ENCODE measurements around the gene PPP1R12B. TPM values are rescaled to one million over a fixed set of nuclear protein-coding genes. Genes with fewer than 3 reads are reported as not detected.
A peak's percentile ranks its signal among the peaks of the same experiment; 100 is the strongest.

The PPP1R12B gene
- total and polyA plus RNA-seq, 2 experiments from 2014 or later = 8.1 to 15.0 TPM

DNA sequence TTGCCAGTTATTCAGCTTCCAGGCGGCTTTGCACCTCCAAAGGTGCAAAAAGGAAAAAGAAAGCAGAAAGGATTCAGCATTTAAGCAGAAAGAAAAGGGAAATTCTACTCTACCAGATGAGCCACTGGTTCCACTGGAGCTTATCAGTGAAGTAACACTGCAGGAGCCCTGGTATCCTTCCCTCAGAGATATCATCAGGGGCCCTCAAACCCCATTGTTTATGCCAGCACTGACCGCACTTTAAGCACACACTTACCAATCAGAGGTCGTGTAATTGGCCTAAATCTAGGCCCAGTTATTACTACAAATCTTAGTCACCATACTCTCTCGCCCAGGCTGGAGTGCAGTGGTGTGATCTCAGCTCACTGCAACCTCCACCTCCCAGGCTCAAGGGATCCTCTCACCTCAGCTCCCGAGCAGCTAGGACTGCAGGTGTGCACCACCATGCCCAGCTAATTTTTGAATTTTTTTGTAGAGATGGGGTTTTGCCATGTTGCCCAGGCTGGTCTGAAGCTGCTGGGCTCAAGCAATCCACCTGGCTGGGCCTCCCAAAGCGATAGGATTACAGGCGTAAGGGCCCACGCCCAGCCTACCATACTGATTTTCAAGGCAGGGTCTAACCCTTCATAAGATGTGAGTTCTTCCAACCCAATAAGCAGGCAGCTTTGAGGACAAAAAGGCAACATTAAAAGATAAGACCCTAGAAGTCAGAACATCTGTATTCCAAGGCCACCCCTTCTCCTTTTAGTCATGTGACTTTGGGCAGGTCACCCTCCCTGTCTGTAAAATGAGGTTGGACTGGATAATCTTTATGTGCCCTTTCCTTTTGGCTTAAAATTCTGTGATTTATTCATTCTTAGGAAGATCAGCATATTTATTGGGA lies 236.4 kb downstream of the PPP1R12B start:
- H3K4me1 ChIP-seq (ENCODE audit: insufficient read depth) = peaks cover 29% of the 10 kb centered on the region
- 81% methylated on average over 8 of the region's 8 CpGs for WGBS (ENCODE audit: low lambda C conversion rate, missing lambda C conversion rate)

DNA sequence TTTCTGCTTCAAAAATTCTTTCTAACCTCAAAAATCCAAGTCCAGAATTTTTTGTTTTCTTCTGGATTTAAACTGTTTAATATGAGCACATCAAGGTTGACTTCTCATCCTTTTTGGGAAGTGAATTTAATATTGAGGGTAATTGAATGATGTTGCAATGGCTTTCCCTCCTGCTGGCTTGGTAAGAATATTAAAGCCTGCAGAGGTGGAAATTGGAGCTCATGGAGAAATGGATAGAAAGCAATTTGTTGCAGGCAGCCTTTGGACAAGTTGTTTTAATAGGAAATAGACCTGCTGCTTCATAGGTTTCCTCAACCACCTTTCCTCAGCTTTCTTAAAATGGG lies 237.1 kb downstream of the PPP1R12B start:
- DNase-seq (ENCODE audit: low spot score) = no peak
- Histone ChIP-seq H3K36me3 (replicated peaks; ENCODE audit: insufficient read depth, low read depth) (no peaks in the 10 kb centered on the region), H3K4me2 (no peak overlapping the region), H3K27ac (peak overlapping the region; percentile 46), H3K79me2 (no peaks in the 10 kb centered on the region), H3K27me3 (no peaks in the 10 kb centered on the region), H3K4me3 (no peak overlapping the region), H3K9me2 (replicated peaks; ENCODE audit: insufficient read depth) (no peaks in the 10 kb centered on the region), H3K9me3 (ENCODE audit: low read depth) (no peaks in the 10 kb centered on the region), H3K4me1 (ENCODE audit: insufficient read depth) (peaks cover 23% of the 10 kb centered on the region), H4K20me1 (ENCODE audit: insufficient read depth, poor library complexity, severe bottlenecking) (no peaks in the 10 kb centered on the region), H2AFZ (no peak overlapping the region)
- TF ChIP-seq EZH2 (IDR thresholded peaks at IDR 0.05; ENCODE audit: borderline replicate concordance) (no peak), CTCF (IDR thresholded peaks at IDR 0.05; ENCODE audit: poor library complexity) (no peak), EZH2phosphoT487 (IDR thresholded peaks at IDR 0.05; ENCODE audit: low read depth, severe bottlenecking, unreplicated experiment) (no peak)

More for the DNA sequence above, 236.4 kb downstream of the PPP1R12B start:
- Histone ChIP-seq H3K36me3 (replicated peaks; ENCODE audit: insufficient read depth, low read depth) (no peaks in the 10 kb centered on the region), H3K9me2 (replicated peaks; ENCODE audit: insufficient read depth) (no peaks in the 10 kb centered on the region), H4K20me1 (ENCODE audit: insufficient read depth, poor library complexity, severe bottlenecking) (no peaks in the 10 kb centered on the region), H3K4me3 (no peak overlapping the region), H3K9me3 (ENCODE audit: low read depth) (no peaks in the 10 kb centered on the region), H2AFZ (no peak overlapping the region), H3K4me2 (no peak overlapping the region), H3K79me2 (no peaks in the 10 kb centered on the region), H3K27ac (no peak overlapping the region), H3K27me3 (no peaks in the 10 kb centered on the region)
- TF ChIP-seq CTCF (IDR thresholded peaks at IDR 0.05; ENCODE audit: poor library complexity) (no peak), EZH2 (IDR thresholded peaks at IDR 0.05; ENCODE audit: borderline replicate concordance) (no peak), EZH2phosphoT487 (IDR thresholded peaks at IDR 0.05; ENCODE audit: low read depth, severe bottlenecking, unreplicated experiment) (no peak)
- DNase-seq (ENCODE audit: low spot score) = no peak

- Histone ChIP-seq H3K4me3 (no peak overlapping the region), H4K20me1 (ENCODE audit: insufficient read depth, poor library complexity, severe bottlenecking) (no peaks in the 10 kb centered on the region), H3K9me2 (replicated peaks; ENCODE audit: insufficient read depth) (no peaks in the 10 kb centered on the region), H3K4me2 (no peak overlapping the region), H2AFZ (no peak overlapping the region), H3K79me2 (no peaks in the 10 kb centered on the region), H3K4me1 (ENCODE audit: insufficient read depth) (peaks cover 23% of the 10 kb centered on the region), H3K27ac (peak overlapping the region; percentile 46), H3K9me3 (ENCODE audit: low read depth) (no peaks in the 10 kb centered on the region), H3K36me3 (replicated peaks; ENCODE audit: insufficient read depth, low read depth) (no peaks in the 10 kb centered on the region), H3K27me3 (no peaks in the 10 kb centered on the region)
- 57% methylated on average over 4 of the region's 4 CpGs for whole genome bisulfite sequencing (ENCODE audit: low lambda C conversion rate, missing lambda C conversion rate)
- peak; percentile 37 for DNase-seq (ENCODE audit: low spot score)
- no peak for TF ChIP-seq EZH2 (IDR thresholded peaks at IDR 0.05; ENCODE audit: borderline replicate concordance)
- no peak for TF ChIP-seq EZH2phosphoT487 (IDR thresholded peaks at IDR 0.05; ENCODE audit: low read depth, severe bottlenecking, unreplicated experiment)
- TF ChIP-seq CTCF (IDR thresholded peaks at IDR 0.05; ENCODE audit: poor library complexity) = no peak
Measured at GRCh38 chr1:202586018-202586821, 237.7 kb downstream of the PPP1R12B start.
